ENCODE data around the gene LILRB5. TPM values are rescaled to one million over a fixed set of nuclear protein-coding genes. Genes with fewer than 3 reads are reported as not detected.
"Not testable (repeated sequence)": the region's sequence is repeated elsewhere in the genome, so short reads cannot be mapped to it uniquely, and the experiment has no call there.

Gene LILRB5
- total RNA-seq, 4 donors from 2014 or later, result 12.5 to 17.5 (median 15.1) TPM

DNA sequence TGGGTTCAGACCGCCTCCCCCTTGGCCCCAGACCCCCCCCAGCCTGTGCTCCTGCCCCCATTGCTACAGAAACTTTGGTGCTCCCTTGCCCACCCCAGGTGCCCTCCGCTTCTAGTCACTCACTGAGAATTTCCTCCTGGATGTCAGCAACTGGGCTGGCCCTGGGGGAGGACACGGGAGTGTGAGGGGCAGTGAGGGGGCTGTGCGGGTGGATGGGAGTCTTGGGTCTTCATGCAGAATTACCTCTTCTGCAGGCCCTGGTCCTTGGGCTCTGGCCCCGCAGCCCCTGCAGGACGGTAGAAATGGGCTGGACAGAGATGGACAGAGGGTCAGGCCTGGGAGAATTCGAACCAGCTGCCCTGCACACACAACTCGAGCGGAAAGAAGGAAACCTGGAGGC, 4.8 kb downstream of the LILRB5 start:
- no peak for TF ChIP-seq POLR2AphosphoS5 (IDR thresholded peaks at IDR 0.05)
- TF ChIP-seq, protein P1, sequence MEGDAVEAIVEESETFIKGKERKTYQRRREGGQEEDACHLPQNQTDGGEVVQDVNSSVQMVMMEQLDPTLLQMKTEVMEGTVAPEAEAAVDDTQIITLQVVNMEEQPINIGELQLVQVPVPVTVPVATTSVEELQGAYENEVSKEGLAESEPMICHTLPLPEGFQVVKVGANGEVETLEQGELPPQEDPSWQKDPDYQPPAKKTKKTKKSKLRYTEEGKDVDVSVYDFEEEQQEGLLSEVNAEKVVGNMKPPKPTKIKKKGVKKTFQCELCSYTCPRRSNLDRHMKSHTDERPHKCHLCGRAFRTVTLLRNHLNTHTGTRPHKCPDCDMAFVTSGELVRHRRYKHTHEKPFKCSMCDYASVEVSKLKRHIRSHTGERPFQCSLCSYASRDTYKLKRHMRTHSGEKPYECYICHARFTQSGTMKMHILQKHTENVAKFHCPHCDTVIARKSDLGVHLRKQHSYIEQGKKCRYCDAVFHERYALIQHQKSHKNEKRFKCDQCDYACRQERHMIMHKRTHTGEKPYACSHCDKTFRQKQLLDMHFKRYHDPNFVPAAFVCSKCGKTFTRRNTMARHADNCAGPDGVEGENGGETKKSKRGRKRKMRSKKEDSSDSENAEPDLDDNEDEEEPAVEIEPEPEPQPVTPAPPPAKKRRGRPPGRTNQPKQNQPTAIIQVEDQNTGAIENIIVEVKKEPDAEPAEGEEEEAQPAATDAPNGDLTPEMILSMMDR (IDR thresholded peaks at IDR 0.05), result no peak
- no peak for TF ChIP-seq EP300 (IDR thresholded peaks at IDR 0.05)
- TF ChIP-seq POLR2A (IDR thresholded peaks at IDR 0.05), result no peak
- Histone ChIP-seq H3K27me3 (peaks cover 84% of the 10 kb centered on the region), H3K9me3 (no peaks in the 10 kb centered on the region), H3K27ac (no peak overlapping the region), H3K4me3 (no peak overlapping the region), H3K4me1 (no peaks in the 10 kb centered on the region), H3K36me3 (no peaks in the 10 kb centered on the region)
- WGBS, 2 donors (ENCODE audit: low coverage in 1 of 2), result 93% methylated on average over 4 of the region's 9 CpGs; no CpG with 5 or more reads in 1 of the 2 donors
- no peak for ATAC-seq

DNA sequence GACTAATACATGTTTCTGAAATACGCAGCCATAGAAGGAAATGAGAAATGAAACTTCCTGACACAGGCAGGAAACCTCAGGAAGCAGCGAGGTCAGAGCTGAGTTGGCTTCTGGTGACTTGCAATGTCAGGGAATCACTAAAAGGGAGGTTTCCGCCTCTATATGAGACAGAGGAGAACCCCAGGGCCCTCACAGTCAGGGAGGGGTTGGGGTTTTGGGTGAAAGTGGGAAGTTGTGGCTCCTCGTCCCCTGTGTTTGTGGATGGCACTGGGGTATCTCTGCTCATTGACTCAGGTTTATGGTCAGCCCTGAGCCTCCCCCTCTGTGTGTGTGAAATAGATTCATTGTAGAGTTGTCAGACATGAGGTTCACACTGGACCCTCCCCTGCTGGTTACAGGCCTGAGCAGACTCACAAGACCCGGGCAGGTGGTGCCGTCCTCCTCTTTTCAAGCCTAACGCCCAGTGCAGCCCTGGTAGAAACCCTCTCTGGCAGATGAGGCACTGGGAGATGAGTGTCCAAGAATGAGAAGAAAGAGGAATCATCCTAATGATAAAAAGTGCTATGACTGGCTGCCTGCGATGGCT, 9.0 kb downstream of the LILRB5 start:
- peaks cover 55% of the 10 kb centered on the region for H3K27me3 ChIP-seq
- H3K36me3 ChIP-seq, result no peaks in the 10 kb centered on the region
- no peak overlapping the region for H3K4me3 ChIP-seq
- H3K27ac ChIP-seq, result peak overlapping the region in 1 of 4 donors; percentile 47
- ATAC-seq, result peak; percentile 71
- 48 to 55% methylated on average over 3 to 4 of the region's 8 CpGs for WGBS, 2 donors (ENCODE audit: low coverage in 1 of 2)
- H3K4me1 ChIP-seq, result no peaks in the 10 kb centered on the region
- no peak for TF ChIP-seq EP300 (IDR thresholded peaks at IDR 0.05)
- peak; percentile 12 for TF ChIP-seq POLR2AphosphoS5 (IDR thresholded peaks at IDR 0.05)
- H3K9me3 ChIP-seq, result no peaks in the 10 kb centered on the region

DNA sequence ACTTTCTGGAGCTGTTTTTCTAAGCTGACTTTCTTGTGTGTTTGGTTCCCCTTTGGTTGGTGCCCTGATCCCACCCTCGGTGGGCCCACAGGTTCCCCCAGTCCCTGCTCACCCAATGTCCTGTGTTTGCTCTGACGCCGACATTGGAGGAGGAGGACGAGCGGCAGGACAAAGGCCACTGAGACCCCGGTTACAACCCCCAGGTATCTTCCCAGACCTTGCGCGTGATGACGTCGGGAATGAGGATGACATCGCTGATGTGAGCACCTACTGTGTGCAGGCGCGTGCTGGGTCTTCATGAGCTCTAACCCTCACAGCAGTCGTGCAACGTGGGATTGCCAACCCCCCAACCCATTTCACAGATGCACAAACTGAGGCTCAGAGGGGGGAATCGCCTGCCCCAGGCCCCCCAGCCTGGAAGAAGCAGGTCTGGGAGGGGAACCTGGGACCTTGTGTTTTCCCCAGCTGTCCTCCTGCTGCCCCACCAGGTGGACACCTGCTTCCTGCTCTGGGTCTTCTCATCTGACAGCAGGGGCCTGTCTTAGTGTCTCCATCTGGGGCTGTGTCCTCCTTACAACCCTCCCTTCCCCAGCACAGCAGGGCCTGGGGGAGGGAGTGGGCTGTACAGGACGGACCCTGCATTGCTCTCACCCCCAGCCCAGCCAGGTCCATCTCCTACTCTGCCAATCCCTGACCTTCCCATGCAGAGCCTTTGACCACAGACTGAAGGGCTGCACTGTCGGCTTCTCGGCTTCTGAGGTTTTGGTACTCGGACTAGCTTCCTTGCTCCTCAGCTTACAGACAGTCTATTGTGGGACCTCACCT, 9.8 kb downstream of the LILRB5 start:
- H3K9me3 ChIP-seq, result no peaks in the 10 kb centered on the region
- WGBS, 2 donors (ENCODE audit: low coverage in 1 of 2), result 20 to 64% methylated on average over 2 to 8 of the region's 20 CpGs
- ATAC-seq, result no peak
- TF ChIP-seq EP300 (IDR thresholded peaks at IDR 0.05) (no peak), POLR2A (IDR thresholded peaks at IDR 0.05) (no peak), POLR2AphosphoS5 (IDR thresholded peaks at IDR 0.05) (no peak)
- TF ChIP-seq, protein P1 (IDR thresholded peaks at IDR 0.05), result no peak
- no peaks in the 10 kb centered on the region for H3K36me3 ChIP-seq
- no peak overlapping the region for H3K4me3 ChIP-seq
- peaks cover 51% of the 10 kb centered on the region for H3K27me3 ChIP-seq
- peak overlapping the region in 2 of 4 donors; percentile 47 for H3K27ac ChIP-seq
- no peaks in the 10 kb centered on the region for H3K4me1 ChIP-seq

DNA sequence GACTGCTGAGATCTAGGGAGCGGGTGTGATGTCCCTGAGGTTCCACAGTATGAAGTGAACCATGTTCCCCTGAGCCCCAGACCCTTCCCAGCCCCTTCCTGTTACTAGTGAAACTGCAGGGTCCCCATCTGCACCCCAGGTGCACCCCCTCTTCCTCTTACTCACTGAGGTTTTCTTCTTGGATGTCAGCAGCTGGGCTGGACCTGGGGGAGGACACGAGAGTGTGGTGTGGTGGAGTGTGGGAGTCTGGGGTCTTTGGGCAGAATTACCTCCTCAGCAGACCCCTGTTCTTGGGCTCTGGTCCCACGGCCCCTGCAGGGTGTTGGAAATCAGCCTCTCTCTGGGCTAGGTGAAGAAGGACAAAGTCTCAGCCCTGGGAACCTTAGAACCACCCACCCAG, 11.1 kb downstream of the LILRB5 start:
- H3K4me1 ChIP-seq, result no peaks in the 10 kb centered on the region
- H3K27me3 ChIP-seq, result peaks cover 49% of the 10 kb centered on the region
- TF ChIP-seq, protein P1 (IDR thresholded peaks at IDR 0.05), result no peak
- TF ChIP-seq POLR2AphosphoS5 (IDR thresholded peaks at IDR 0.05) (no peak), POLR2A (IDR thresholded peaks at IDR 0.05) (no peak), EP300 (IDR thresholded peaks at IDR 0.05) (no peak)
- no peak overlapping the region for H3K4me3 ChIP-seq
- WGBS, 2 donors (ENCODE audit: low coverage in 1 of 2), result 63 to 64% methylated on average over 1 to 2 of the region's 3 CpGs
- no peak for ATAC-seq
- H3K36me3 ChIP-seq, result no peaks in the 10 kb centered on the region
- H3K9me3 ChIP-seq, result no peaks in the 10 kb centered on the region
- no peak overlapping the region for H3K27ac ChIP-seq

DNA sequence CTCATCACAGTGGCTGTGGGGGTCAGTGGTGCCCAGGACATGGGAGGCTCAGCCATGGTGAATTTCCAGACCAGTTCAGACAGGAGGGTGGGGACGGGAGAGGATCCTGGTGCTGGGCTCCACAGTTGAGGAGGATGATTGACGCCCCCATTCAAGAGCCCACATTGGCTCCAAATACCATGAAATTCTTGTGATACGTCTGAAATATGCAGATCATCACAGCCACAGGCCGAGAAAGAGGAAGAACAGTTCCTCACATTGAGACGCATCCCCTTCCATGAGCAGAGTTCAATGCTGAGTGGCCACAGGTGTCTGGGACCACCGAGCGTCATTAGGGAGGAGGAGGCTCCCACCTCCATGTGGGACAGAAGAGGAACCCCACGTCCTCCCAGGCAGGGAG, 13.3 kb downstream of the LILRB5 start:
- ATAC-seq, H3K4me1 ChIP-seq, H3K27ac ChIP-seq, H3K9me3 ChIP-seq, H3K36me3 ChIP-seq, H3K4me3 ChIP-seq: not testable (repeated sequence)
- WGBS, 2 donors (ENCODE audit: low coverage in 1 of 2), result no CpG with 5 or more reads among the region's 8 CpGs
- H3K27me3 ChIP-seq, result peaks cover 46% of the 10 kb centered on the region

DNA sequence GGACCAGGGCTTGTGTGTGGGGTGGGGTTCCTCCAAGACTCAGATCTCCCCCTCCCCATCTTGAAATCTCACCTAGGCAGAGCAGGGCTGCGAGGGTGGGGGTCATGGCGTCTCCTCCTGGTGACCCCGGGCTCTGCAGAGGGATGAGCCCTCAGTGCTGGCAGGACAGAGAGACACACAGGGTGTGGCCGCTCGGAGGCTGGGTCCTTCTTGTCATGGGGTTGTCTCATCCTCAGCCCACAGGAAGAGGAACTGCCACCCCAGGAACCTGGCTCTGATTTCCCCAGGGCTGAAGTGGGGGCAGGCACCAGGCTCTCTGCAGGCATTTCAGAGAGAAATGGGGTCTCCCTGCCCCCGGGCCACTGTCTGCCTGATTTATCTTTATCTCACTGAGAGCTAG, 14.4 kb downstream of the LILRB5 start, which contains the start of gene LILRA6:
Gene LILRA6 (minus strand): TSS at position 145 of the 400 bp plus-strand sequence.
- not testable (repeated sequence) for ATAC-seq, H3K4me3 ChIP-seq, H3K36me3 ChIP-seq, H3K4me1 ChIP-seq, H3K27ac ChIP-seq, H3K9me3 ChIP-seq
- WGBS, 2 donors (ENCODE audit: low coverage in 1 of 2), result no CpG with 5 or more reads among the region's 6 CpGs
- H3K27me3 ChIP-seq, result peaks cover 35% of the 10 kb centered on the region

DNA sequence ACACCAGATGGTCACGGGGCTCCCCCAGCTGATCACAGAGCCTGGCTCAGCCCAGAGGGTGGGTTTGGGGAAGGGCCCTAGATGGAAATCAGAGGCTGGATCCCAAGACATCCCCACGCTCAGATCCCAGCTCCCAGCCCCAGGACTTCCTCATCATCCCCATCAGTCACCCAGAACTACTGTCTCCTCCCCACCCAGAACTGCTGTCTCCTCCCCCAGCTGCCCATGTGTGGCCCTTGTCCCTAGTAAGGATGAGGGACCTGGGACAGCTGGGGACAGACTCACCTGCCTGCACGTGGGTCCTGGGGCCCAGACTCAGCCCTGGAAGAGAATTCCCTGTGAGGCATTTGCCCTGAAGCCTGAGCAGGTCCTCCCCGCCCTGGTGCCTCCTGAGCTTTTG, 14.8 kb downstream of the LILRB5 start:
- not testable (repeated sequence) for H3K27ac ChIP-seq

DNA sequence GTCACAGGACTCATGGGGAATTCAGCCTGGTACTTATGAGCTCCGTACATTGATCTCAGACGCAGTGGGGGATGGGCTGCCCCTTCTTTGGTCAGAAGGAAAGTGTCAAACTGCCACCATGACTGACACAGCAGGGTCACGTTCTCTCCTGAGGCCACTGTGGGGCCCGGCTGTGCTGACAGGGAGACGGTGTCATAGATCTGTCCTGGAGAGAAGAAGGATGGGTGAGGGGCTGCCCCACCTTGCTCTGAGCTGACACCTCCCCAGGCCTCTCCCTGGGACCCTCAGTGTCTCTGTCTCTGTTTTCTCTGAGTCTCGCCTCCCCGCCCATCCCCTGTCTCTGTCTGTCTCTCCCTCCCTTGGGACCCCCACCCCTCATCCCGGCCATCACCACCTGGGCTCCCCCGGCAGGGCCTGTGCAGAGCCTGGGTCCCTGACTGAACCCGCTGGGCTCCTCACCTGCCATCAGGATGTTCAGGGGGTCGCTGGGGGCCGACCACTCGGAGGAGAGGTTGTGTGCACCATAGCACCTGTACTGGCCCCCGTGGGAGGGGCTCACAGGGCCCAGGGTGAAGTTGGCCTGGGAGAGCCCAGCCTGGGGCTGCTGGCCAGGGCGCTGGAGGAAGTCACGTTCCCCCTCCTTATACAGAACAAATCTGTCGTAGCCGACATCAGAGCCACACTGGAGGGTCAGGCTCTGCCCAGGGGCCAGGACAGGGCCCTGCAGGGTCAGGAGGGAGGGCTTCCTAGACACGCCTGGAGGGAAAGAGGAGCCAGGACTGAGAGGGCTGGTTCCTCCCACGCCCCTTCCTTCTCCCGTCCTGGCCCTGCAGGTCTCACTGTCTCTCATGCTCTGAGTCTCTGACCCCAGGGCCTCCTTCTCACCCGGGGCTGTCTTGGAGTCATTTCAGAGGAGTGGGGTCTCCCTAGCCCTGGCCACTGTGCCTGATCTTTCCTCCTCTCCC, 16.4 kb downstream of the LILRB5 start:
- not testable (repeated sequence) for H3K36me3 ChIP-seq, H3K9me3 ChIP-seq, H3K27ac ChIP-seq, ATAC-seq, H3K4me1 ChIP-seq, H3K4me3 ChIP-seq
- H3K27me3 ChIP-seq, result peaks cover 24% of the 10 kb centered on the region
- WGBS, 2 donors (ENCODE audit: low coverage in 1 of 2), result 43 to 55% methylated on average over 1 to 2 of the region's 22 CpGs

More for the DNA sequence above, 14.8 kb downstream of the LILRB5 start:
- not testable (repeated sequence) for H3K36me3 ChIP-seq, H3K9me3 ChIP-seq, ATAC-seq, H3K4me1 ChIP-seq, H3K4me3 ChIP-seq
- H3K27me3 ChIP-seq, result peaks cover 31% of the 10 kb centered on the region
- WGBS, 2 donors (ENCODE audit: low coverage in 1 of 2), result no CpG with 5 or more reads among the region's 4 CpGs

All from gastroesophageal sphincter (tissue), 4 donors.